G401 (cell line): ENCODE measurements around the gene HFM1. TPM values are rescaled to one million over a fixed set of nuclear protein-coding genes. Genes with fewer than 3 reads are reported as not detected.
A peak's percentile ranks its signal among the peaks of the same experiment; 100 is the strongest.

Experiments used
- DNase-seq: peaks from one replicate; pipeline ENCODE4 v3.0.0-alpha.2; 2015; ENCODE audit warnings: low spot score
- in situ Hi-C: cut with HindIII; loops from 2 replicates; pipeline ENCODE4 v1.10.0; 2016; ENCODE audit warnings: low sequenced_read_pairs, mixed read lengths
- total RNA-seq: library from RNA; depleted of rRNA; stranded (reverse); fragments of >200 nt; shearing (Covaris generic); gene quantifications from 2 replicates; pipeline ENCODE4 v1.2.3, GENCODE V29; 2014; rRNA removed

HFM1 gene
- total RNA-seq, 1 experiment from 2014 or later = 8.3 TPM

DNA sequence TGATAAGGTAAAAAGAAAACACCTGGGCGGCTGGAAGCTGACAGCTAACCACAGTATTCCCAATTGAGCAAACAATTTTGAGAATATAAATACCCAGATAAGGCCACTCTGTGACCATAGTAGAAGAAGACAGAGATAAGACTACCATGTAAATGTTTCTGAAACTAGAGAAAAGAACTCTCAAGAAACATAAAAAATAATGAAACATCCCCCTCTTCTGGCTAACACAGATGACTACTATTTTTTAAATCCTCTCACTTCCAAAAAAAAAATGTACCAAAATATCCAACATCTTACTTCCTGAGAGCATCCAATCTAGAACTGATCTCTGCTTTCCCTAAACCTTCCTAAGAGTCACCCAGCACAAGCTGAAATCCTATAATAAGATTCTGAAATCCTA is 125.9 kb downstream of the HFM1 start:
- in situ Hi-C loops = no loop called here
- peak; percentile 11 for DNase-seq

DNA sequence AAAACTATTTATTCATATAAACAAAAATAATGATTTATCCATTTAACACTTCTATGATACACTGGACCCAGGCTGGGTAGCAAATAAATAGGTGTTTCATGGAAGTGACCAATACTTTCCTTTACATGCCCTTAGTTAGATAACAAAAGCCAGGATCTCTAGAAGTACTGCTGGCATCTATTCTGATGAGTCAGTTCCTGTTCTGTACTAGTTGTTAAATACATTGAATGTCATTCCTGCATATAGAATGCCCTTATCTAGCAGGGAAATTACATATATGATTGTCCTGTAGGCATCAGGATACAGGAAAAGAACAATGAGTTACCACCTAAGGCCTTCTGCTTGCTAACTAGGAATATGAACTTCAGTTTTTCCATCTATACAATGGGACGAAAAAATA is 130.8 kb downstream of the HFM1 start:
- no peak for DNase-seq
- in situ Hi-C loops = no loop called here

DNA sequence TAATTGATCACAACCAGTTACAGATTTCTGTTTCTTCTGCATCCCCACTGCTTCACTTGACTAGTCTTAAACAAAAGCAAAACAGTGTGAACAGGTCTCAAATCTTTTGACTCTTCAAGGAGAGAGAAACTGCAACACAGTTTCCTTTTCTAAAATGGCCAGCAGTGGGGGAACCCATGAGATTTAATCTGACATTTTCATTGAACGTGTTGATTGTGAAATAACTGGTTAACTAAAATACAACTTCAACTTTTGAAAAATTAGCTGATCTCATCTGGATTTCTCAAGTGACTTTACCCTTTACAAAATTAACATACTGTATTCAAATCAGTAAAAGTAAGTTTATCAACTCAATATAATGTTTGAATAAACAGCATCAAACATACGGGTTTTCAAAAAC is 143.0 kb downstream of the HFM1 start:
- in situ Hi-C loops = no loop called here
- no peak for DNase-seq

DNA sequence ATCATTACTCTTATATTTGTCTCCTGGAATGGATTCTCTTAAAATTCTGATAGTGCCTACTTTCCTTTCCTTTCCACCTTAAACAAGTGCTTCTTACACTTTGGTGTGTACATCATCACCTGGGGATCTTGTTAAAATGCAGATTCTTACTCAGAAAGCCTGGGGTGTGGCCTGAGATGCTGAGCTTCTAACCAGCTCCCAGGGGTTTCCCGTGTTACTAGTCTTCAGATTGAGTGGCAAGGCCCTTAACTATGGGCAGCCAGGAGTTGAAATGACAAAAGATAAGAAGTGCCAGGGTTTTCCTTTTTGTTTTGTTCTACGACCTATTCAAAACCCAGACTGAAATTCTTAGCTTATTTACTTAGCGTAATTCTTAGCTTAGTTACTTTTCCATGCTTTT is 159.2 kb downstream of the HFM1 start:
- DNase-seq = no peak
- in situ Hi-C loops = no loop called here

DNA sequence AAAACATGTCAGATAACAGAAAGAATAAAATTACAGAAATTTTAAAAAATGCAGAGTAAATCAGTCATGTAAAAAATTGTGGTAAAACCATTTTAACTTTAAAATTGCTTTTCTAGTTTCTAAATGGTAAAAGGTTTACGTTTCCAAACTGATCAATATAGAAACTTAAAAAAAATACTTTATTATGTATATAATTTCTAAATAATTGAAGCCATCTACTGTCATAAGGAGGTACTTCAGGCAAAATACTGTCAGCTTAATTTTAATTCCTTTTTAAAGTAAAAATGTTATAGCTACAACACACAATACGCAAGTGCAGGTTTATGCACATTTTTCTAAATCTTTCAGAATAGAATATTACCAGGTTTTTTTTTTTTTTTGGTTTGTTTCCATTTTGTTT is 159.9 kb downstream of the HFM1 start:
- no peak for DNase-seq
- in situ Hi-C loops = no loop called here

DNA sequence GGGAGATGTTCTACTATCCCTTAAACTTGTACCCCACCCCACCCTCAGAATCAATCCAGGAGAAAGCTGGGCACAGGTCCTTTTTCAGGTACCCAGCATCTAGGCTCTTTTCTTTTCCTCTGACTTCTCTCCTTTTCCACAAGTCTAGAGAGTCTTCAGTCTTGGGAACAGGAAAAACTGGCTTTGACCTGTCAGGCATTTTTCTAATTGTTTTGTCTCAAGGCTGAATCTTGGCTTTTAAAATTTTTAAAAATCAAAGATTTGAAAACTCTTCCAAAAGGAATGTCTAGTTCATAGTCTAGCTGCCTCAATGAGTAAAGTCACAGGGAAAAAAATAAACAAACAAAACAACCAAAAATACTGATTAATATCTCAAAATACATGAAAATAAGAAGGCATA is 161.5 kb downstream of the HFM1 start:
- in situ Hi-C loops = no loop called here

DNA sequence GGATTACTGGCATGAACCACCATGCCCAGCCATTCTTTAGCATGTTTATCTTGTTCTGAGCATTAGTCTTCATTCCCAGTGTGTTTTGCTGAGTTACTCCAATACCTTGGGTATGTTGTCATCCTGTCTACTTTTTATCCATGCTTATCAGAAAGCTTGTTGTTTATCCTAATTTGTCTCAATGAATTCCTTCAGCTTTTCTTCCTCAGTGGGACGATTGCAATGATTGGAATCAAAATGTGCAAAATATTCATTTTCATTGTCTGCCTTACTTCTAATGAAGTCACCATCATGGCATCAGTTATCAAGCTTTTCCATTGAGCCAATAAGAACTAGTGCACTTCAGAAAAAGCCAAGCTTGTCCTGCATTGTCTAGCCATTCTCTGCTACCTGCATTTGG is 170.5 kb downstream of the HFM1 start:
- in situ Hi-C loops = no loop called here
- DNase-seq = no peak

More for the DNA sequence above, 161.5 kb downstream of the HFM1 start:
- DNase-seq = no peak

DNA sequence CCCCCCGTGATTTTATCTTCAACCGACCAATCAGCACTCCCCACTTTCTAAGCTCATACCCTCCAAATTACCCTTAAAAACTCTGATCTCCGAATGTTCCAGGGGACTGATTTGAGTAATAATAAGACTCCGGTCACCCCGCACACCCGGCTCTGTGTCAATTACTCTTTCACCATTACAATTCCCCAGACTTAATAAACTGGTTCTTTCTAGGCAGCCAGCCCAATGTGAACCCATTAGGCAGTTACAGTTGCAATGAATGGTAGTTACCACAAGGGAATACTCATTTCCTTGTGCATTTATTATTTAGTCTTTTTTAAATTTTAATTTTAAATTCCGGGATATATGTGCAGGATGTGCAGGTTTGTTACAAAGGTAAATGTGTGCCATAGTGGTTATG is 177.9 kb downstream of the HFM1 start:
- no peak for DNase-seq
- in situ Hi-C loops = no loop called here

DNA sequence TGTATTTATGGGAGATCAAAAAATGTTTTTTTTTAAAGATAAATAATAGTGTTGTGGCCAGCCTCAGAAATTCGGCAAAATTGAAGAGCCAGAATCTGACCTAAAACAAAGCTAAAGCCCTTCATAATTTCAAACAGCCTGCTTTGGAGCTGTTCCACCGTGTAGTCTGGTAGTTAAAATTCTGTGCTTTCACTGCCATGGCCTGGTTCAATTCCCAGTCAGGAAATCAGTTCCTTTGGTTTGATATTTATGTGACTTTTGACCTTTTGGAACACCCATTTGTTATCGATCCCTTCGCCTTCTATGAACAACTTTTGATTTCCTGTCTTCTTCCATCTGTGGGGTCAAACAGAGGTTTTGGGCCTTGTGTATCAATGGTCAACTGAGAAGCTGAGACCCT is 179.8 kb downstream of the HFM1 start:
- in situ Hi-C loops = no loop called here
- no peak for DNase-seq

DNA sequence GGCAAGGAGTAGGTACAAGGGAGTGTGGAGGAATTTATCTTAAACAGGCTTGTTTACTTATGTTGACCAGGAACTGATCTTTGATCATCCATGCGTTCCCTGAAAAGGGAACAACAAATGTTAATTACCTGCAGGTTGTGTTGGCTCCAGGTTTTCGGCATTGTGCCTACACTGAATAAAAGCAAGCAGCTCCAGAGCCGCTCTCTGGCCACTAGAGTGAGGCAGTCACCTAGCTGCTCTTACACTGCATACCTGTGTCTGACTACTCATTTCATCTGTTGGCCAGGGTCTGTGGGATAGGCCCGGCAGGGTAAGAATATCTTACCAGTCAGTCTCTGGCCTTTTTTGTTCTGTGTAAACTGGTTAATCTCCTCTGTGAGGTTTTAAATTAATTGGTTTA is 183.6 kb downstream of the HFM1 start:
- in situ Hi-C loops = no loop called here
- no peak for DNase-seq

DNA sequence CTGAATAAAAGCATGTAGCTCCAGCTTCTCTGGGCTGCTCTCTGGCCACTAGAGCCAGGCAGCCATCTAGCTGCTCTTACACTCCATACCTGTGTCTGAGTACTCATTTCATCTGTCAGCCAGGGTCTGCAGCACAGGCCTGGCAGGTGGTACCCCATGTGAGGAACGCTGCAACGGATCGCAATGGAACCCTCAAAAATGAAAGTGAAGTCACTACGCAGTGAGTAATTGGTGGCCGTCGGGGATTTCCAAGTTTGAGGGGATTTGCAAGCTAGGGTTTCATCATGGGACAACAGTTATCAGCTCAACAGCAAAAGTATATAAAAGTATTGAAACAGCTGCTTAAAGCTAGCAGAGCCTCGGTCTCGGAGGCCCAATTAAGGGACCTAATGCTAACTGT is 186.7 kb downstream of the HFM1 start:
- in situ Hi-C loops = no loop called here
- no peak for DNase-seq

Other genes with a start within 250 kb of the HFM1 start
- gene CDC7, start 96.0 kb upstream of the HFM1 start, total RNA-seq = 31.4 and 40.8 TPM in 2 replicates